H1 (cell line): ENCODE data around the gene UBALD1. TPM values are rescaled to one million over a fixed set of nuclear protein-coding genes. Genes with fewer than 3 reads are reported as not detected.

ENCODE experiments used
- FOSL1 ChIP-seq: IDR thresholded peaks from 2 replicates; pipeline ENCODE4 v1.6.1; 2011; ENCODE audit warnings: mild to moderate bottlenecking, low read depth, low read length, moderate library complexity; ENCODE audit not compliant: insufficient read depth
- JUND ChIP-seq: IDR thresholded peaks from 2 replicates; pipeline ENCODE4 v1.6.1; 2011; ENCODE audit warnings: mild to moderate bottlenecking, improper control_type of control experiment, low read length
- POLR2AphosphoS5 ChIP-seq: IDR thresholded peaks from 2 replicates; pipeline ENCODE4 v1.6.1; 2011; ENCODE audit warnings: low read depth, low read length
- RNF2 ChIP-seq: fragments of 200-900, 300-1000 bp; sonication (generic); IDR thresholded peaks from 2 replicates; pipeline ENCODE4 v1.7.1; 2016; ENCODE audit warnings: borderline replicate concordance, low read depth, mild to moderate bottlenecking, antibody characterized with exemption, low read length; ENCODE audit not compliant: poor library complexity, severe bottlenecking; ENCODE audit errors: missing control alignments
- SIN3A ChIP-seq, 2 experiments: IDR thresholded peaks in 1 of 2; conservative IDR thresholded peaks in 1 of 2; 2 replicates each; pipeline ENCODE4 v1.6.1; 2011 to 2012; ENCODE audit warnings: low read length in 2 of 2, improper control_type of control experiment in 1 of 2, low read depth in 1 of 2, mild to moderate bottlenecking in 1 of 2
- ZNF274 ChIP-seq: IDR thresholded peaks from 2 replicates; pipeline ENCODE4 v1.7.0; 2012; ENCODE audit warnings: low read length, borderline replicate concordance; ENCODE audit errors: extremely low read depth
- polyA plus RNA-seq, 7 experiments: library from polyadenylated mRNA; depleted of rRNA in 3 of 7; stranded (reverse) in 5 of 7; unstranded in 2 of 7; fragments of >200 nt in 5 of 7; fragments of 200-250 nt in 2 of 7; gene quantifications; 1 replicate in 5 of 7; 2 replicates in 1 of 7; 4 replicates in 1 of 7; pipeline versions ENCODE4 v1.2.1 to v1.2.3, GENCODE V29; 2011 to 2013; ENCODE audit warnings: missing spikeins in 2 of 7, mixed read lengths in 2 of 7
- total RNA-seq: library from RNA; stranded (reverse); fragmentation: NEBNext Ultra II Directional; extraction: Animal tissue kit (Norgen Biotek cat#: 25700); gene quantifications from 2 replicates; pipeline ENCODE4 v1.2.1, GENCODE V29; 2021

UBALD1 gene
- total and polyA plus RNA-seq, 2 of the 8 experiments (the other 6 are each of a cell fraction or from before 2014, with no cell fraction given) = 28.6 to 62.0 TPM

DNA sequence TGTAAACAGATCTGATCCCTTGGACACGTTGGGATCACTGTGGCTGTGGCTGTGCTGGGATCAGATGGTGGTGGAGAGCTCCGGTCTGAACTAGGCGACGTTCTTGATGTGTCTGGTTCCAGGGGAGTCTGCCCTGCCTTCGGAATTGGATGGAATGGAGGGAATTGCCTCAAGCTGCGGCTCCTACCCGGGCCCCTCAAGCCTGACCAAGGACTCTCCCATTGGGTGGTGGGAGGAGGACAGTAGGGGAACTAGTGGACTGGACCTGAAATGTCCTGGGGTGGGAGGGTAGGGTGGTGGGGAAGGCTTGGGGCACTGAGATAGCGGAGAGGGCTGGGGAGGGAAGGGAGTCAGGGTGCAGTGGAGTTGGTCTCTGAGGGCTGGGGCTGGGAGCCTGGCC lies 3.2 kb upstream of the UBALD1 start (continued):
- TF ChIP-seq ZNF274 (no peak), POLR2AphosphoS5 (no peak), RNF2 (no peak), JUND (no peak), FOSL1 (no peak), SIN3A (conservative IDR thresholded peaks at IDR 0.05 in 1 of 2, IDR thresholded peaks at IDR 0.05 in 1 of 2; ENCODE audit: low read depth in 1 of 2, low read length in 2 of 2) (no peak)
